PFSK-1 (cell line): ENCODE data around the gene TYW3.

Experiments used
- FOXP2 ChIP-seq: optimal IDR thresholded peaks from 2 replicates; pipeline ENCODE3; 2011; ENCODE audit warnings: borderline replicate concordance, control low read depth, inconsistent platforms; ENCODE audit not compliant: insufficient read depth; ENCODE audit errors: extremely low read length, extremely low read depth
- POLR2AphosphoS5 ChIP-seq: IDR thresholded peaks from 2 replicates; pipeline ENCODE4 v1.6.1; 2012; ENCODE audit warnings: low read depth, mild to moderate bottlenecking, control low read depth, low read length, moderate library complexity
- SIN3A ChIP-seq: IDR thresholded peaks from 2 replicates; pipeline ENCODE4 v1.6.1; 2012; ENCODE audit warnings: mild to moderate bottlenecking, low read length, moderate library complexity, borderline replicate concordance; ENCODE audit not compliant: insufficient read depth
- TAF1 ChIP-seq: IDR thresholded peaks from 2 replicates; pipeline ENCODE4 v1.6.1; 2012; ENCODE audit warnings: low read length, control low read depth, borderline replicate concordance; ENCODE audit not compliant: insufficient read depth
- TF ChIP-seq, protein P1 (sequence below), 2 experiments: IDR thresholded peaks; 2 replicates each; pipeline versions ENCODE4 v1.6.1 to v1.8.0; 2011 to 2012; ENCODE audit warnings: low read depth in 2 of 2, low read length in 2 of 2, control low read depth in 1 of 2, inconsistent platforms in 1 of 2, mild to moderate bottlenecking in 1 of 2, moderate library complexity in 1 of 2; ENCODE audit not compliant: insufficient read depth in 1 of 2

Gene TYW3

GRCh38 chr1:74697832-74698231 lies 35.1 kb upstream of the TYW3 start:
- no peak for TF ChIP-seq FOXP2
- TF ChIP-seq TAF1, result no peak
- TF ChIP-seq, protein P1, sequence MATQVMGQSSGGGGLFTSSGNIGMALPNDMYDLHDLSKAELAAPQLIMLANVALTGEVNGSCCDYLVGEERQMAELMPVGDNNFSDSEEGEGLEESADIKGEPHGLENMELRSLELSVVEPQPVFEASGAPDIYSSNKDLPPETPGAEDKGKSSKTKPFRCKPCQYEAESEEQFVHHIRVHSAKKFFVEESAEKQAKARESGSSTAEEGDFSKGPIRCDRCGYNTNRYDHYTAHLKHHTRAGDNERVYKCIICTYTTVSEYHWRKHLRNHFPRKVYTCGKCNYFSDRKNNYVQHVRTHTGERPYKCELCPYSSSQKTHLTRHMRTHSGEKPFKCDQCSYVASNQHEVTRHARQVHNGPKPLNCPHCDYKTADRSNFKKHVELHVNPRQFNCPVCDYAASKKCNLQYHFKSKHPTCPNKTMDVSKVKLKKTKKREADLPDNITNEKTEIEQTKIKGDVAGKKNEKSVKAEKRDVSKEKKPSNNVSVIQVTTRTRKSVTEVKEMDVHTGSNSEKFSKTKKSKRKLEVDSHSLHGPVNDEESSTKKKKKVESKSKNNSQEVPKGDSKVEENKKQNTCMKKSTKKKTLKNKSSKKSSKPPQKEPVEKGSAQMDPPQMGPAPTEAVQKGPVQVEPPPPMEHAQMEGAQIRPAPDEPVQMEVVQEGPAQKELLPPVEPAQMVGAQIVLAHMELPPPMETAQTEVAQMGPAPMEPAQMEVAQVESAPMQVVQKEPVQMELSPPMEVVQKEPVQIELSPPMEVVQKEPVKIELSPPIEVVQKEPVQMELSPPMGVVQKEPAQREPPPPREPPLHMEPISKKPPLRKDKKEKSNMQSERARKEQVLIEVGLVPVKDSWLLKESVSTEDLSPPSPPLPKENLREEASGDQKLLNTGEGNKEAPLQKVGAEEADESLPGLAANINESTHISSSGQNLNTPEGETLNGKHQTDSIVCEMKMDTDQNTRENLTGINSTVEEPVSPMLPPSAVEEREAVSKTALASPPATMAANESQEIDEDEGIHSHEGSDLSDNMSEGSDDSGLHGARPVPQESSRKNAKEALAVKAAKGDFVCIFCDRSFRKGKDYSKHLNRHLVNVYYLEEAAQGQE (IDR thresholded peaks at IDR 0.05; ENCODE audit: insufficient read depth in 1 of 2, low read depth in 2 of 2, low read length in 2 of 2), result no peak
- TF ChIP-seq SIN3A, result no peak
- no peak for TF ChIP-seq POLR2AphosphoS5

DNA sequence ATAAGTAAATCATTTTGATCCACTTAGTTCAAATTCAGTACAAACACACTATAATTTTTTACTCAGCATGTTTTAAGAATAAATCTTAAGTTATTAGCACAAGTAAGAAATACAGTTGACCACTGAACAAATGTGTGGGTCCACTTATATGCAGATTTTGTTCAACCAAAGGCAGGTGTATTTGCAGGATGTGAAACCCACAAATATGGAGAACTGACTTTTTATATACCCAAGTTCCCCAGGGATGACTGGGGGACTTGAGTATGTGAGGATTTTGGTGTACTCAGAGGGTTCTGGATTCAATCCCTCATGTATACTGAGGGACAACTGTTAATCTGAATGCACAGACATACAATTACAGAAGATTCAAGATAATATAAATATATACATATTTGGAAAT lies 33.6 kb upstream of the TYW3 start:
- TF ChIP-seq SIN3A (no peak), POLR2AphosphoS5 (no peak), FOXP2 (no peak), TAF1 (no peak)
- TF ChIP-seq, protein P1 (IDR thresholded peaks at IDR 0.05; ENCODE audit: insufficient read depth in 1 of 2, low read depth in 2 of 2, low read length in 2 of 2), result no peak

DNA sequence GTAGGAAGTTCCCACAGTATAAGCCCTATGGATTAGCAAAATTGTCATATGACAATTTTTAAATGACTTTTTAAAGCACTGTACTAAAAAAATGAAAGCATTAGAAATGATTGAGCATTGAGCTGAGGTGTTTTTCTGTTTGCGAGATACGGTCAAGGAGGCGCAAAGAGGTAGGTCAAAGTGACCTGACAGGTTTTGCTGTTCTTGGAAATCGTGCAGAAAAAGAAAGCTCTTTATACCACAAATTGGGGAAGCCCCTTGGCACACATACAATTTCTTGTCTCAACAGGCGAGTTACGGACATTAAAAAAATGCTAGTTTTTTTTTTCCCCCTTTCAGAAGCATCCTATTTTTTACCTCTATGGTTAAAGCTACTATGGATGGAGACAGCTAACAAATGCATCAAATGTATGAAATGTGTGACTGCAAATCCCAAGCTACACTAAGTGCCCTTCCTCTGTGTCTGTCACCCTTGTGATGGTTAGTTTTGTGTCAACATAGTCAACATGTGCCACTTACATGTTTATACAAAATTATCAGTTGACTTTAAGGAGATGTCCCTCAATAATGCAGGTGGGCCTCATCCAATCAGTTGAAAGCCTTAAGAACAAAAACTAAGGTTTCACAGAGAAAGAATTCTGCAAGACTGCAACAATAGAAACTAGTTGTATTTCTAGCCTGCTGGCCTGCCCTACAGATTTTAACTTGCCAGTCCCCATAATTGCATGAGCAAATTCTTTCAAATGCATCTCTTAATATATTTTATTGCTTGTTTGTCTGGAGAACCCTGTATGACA lies 29.4 kb upstream of the TYW3 start:
- TF ChIP-seq POLR2AphosphoS5 (no peak), SIN3A (no peak), TAF1 (no peak), FOXP2 (no peak)
- TF ChIP-seq, protein P1 (IDR thresholded peaks at IDR 0.05; ENCODE audit: insufficient read depth in 1 of 2, low read depth in 2 of 2, low read length in 2 of 2), result no peak

GRCh38 chr1:74712881-74713280 lies 20.1 kb upstream of the TYW3 start:
- no peak for TF ChIP-seq POLR2AphosphoS5
- no peak for TF ChIP-seq SIN3A

DNA sequence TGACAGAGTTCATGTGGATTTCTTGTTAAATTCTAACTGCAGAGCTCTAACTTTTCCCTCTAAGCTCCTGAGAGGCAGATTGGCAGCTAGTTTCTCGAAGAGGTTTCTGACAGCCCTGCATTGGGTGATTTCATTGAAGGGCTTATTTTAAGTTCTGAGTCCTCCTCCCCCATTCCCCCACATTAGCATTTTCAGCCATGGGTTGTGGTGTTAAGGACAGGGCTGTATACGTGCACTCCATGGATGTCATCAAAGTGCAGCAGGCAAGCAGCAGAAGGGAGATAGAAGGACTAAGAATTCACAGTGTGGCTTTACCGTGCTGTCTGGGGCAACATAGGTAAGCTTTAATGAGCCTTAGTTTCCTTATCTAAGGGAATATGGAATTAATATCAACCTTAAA lies 19.1 kb upstream of the TYW3 start:
- TF ChIP-seq SIN3A, result no peak
- TF ChIP-seq, protein P1 (IDR thresholded peaks at IDR 0.05; ENCODE audit: insufficient read depth in 1 of 2, low read depth in 2 of 2, low read length in 2 of 2), result no peak
- no peak for TF ChIP-seq TAF1
- TF ChIP-seq POLR2AphosphoS5, result no peak
- TF ChIP-seq FOXP2, result no peak
